ENCODE data around the gene AFG1L.
"Not testable (repeated sequence)": the region's sequence is repeated elsewhere in the genome, so short reads cannot be mapped to it uniquely, and the experiment has no call there.

Gene AFG1L

DNA sequence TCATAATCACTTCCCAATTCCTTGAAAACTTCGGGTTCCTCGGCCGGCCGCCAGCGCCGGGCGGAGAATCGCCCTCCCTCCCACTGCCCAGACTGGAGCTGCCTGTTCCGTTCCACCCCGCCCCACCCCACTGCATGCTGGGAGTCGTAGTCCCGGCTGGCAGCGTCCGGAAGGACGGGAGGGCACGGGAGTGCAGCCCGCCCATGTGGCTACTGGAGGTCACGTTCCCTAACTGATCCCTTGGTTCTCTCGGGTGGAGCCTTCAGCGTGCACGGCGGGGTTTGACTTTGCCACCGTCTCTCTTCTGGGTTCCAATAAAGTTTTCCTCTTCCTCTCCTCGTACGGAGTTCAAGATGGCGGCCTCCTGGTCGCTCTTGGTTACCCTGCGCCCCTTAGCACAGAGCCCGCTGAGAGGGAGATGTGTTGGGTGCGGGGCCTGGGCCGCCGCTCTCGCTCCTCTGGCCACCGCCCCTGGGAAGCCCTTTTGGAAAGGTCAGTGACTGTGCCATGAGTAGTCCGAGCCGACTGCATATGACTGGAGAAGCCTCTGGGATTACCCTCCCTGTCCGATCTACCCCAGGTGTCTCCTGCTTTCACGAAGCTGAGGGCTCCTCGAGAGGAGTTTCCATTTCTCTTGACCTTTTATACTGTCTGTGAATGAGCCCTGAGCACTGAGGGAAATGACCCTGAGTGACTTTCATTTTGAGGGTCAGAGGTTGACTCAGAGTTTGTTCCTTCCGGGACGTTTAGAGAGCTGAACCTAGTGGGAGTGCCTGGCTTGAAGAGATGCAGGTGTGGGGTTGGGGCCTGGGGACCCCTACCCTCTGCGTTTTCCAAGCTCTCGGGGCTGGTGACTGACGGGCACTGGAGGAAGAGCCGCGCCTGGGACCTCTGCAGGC, at the start of gene AFG1L:
TSS of gene AFG1L (plus strand) at position 328 of the 899 bp plus-strand sequence. CDS start at position 354, 26 bp downstream.
- peak; percentile 92 for DNase-seq

DNA sequence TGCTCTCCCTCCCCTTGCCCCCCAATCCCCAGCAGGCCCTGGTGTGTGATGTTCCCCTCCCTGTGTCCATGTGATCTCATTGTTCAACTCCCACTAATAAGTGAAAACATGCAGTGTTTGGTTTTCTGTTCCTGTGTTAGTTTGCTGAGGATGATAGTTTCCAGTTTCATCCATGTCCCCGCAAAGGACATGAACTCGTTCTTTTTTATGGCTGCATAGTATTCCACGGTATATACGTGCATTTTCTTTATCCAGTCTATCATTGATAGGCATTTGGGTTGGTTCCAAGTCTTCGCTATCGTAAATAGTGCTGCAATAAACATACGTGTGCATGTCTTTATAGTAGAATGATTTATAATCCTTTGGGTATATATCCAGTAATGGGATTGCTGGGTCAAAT, 49.8 kb upstream of the AFG1L start:
- not testable (repeated sequence) for DNase-seq

DNA sequence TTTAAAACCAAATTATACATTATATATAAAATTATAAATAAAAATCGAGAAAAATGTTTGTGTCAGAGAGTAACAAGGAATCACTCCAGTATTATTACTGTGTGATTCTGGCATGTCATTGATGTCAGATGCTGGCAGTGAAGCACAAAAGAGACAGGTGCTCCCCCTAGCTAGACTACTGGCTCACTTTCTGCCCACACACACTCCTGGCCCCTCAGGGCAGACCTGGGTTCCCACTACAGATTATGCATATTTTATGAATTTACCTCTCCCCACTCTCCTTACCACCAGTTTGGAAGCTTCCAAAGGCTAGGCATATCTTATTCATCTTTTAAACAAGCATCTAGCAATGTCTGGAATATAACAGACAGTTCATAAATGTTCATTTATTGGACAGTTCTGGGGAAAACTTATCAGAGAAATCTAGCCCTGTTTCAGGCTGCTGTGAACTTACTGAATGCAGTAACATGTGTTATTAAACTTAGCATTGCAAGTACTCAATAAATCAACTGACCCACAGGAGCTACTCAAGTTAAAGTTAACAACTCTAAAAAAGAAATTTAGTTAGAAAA, 46.8 kb upstream of the AFG1L start:
- DNase-seq: no peak

DNA sequence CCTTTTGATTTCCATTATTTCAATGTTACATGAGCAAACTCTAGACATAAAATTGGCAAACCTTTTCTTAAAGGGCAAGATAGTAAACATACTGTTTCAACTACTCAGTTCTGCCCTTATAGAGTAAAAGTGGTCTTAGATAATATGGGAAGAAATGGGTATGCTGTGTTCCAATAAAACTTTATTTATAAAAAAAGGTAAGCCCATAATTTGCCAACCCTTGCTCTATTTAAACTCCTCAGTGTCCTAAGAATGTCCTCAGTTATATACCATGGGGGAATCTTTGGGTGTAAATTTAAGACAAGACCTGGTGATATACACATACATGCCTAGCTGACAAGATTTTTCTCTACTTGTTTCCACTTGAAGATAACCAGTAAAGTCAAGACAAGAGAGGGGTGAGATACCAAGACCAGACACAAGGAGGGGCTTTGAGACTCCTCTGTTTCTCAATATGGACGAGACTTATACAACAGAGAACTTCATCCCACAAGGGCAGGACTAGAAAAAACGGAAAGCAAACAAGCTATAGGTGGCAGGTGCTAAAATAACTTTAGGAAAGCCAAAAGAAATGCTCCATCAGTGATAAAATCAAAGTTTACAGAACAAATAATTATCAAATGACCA, 44.5 kb upstream of the AFG1L start:
- DNase-seq: peak; percentile 12

DNA sequence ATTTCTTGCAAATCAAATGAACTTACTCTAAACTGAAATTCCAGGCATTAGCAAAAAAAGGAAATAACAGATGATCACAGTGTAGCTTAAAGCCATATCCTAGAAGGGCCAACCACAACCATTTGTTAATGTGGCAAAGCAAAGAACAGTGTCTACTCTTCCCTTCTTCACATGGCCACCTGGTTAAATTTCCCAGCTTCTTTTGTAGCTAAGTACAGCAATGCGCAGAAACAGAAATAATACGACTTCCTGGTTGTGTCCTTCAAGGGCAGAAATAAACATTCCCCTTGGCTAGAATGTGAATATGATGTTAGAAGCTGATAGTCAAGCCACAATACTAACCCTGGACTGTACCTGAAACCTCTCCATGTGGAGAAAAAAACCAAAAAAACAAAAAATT, 43.6 kb upstream of the AFG1L start:
- no peak for DNase-seq

DNA sequence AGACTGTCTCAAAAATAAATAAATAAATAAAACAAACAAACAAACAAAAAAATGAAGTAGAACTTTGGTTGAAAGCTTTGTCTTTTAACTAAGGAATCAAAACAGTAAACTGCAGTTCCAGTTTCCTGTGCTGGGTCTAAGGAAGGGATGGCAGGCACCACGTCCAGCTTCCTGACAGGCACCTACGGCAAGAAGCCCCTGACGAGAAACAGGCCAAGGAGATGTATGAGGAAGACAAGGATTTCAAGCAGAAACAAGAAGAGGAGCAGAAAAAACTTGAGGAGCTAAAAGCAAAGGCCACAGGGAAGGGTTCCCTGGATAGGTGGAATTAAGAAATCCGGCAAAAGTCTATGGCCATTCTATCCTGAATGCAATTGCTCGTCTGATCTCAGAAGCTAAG, 42.8 kb upstream of the AFG1L start:
- no peak for DNase-seq

DNA sequence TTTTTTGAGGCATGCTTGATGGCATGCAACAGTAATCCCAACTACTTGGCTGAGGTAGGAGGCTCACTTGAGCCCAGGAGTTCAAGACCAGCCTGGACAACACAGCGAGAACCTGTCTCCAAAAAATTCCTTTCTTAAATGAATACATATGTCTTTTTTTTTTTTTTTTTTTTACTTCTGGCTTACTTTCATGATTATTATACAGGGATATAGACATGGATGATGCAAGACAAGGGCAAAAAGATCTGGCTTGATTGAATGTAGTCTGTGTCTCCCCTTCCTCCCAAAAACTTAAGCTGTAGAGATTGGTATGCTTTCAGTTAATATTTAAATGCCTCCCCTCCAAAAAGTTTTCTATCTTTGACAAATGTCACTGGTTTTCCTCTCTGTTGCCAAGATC, 41.6 kb upstream of the AFG1L start:
- no peak for DNase-seq

DNA sequence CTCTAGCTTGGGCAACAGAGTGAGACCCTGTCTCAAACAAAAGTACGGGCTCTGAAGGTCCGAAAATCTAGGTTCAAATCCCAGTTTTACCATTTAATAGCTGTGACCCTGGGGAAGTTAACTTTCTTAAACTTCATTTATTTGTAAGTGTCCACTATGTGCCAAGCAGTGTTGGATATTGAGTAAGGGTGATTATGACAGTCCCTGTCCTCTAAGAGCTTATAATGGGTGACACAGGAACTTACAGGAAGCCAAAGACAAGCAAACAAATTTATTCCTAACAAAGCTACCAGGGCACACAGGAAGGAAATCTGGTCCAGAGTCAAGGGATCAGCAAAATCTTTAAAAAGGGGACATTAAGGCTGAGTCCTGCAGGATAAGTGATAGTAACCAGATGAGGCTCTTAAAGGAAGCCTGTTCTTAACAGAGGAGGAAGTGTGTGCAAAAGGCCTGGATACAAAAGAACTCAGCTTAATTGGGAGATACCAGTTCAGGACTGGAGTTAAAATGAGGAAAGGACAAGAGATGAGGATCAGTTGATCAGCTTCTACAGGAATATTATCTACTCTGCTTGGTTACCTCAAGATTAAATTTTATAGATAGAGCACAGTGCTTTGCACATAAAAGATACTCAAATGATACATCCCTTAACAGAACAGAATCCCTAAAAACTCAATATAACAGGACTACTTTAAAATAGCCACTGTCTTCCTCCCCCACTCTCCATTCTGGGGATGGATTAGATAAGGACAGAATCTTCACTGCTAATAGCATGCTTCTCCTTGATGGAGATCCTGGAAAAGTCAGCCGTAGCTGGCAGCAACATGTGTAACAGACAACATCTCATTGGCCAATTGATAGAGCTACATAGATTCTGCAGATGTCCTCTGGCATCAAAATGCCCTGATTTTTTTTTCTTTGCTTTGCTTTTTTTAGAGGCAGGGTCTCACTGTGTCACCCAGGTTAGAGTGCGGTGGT, 40.1 kb upstream of the AFG1L start:
- peak; percentile 48 for DNase-seq

DNA sequence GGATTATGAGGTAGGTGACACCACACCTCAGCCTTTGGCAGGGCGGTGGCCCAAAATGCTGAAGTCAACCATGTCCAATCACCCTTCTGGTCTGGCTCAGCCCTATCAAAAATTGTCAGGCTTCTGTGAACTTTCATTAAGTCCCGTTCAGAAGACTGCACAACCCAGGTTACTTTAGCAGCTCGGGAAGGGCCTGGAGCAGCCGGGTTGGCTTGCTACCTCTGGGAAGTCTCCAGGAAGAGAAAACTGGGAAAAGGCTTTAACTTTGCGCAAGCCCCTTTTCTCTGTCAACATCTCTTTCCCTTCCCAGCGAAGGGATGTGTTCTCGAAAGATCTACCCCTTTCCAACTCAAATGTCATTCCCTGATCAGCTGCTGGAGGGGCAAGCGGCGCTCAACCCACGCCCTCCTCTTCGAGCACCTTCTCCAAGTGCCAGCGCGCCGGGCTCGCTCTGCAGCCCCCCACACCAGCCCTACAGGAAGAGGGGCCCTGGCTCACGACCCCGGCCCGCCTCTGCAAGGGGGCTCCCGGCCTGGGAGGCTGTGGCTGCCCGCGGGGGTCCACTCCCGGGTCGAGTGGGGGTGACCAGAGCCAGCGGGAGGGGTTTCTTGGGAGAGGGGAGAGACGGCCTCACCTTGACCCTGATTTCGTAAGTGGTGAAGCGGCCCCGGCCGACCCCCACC, 34.6 kb upstream of the AFG1L start:
- peak; percentile 35 for DNase-seq

DNA sequence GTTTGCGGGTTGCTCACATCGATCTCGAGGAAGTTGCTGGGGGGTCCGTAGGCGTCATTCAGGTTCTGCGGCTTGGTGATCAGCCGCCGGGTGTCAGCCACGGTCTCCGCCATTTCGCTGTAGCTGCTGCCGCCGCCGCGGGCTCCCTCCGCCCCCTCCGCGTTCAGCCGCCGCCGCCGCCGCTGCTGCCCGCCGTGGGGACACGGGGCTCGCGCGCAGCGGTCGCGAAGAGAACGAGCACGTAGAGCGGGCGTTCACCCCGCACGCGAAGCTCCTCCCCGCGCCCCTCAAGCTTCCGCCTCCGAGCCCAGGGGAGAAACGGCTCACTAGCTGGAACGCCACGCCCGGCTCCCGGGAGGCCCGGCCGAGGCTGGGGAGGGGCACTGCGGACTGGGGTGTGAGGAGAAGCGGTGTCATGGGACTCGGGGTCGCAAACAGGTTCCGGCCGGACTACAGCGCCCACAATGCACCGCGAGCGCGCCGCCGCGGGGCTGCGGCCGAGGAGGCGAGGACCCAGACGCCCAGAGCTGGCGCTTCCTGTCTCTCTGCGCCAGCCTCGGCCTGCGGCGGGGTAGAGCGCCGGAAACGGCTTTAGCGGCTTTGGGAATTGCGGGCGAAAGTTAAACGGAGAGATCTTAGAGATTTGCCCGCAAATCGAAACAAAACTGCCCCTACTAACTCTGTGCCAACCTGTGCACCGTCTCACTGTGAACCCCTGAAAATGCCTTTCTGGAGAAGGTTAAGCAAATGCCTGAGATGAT, 33.9 kb upstream of the AFG1L start, which contains the start of gene SNX3:
TSS of gene SNX3 (minus strand) at position 232 of the 761 bp plus-strand sequence. CDS start at position 113, 119 bp downstream.
- DNase-seq: peak; percentile 97

DNA sequence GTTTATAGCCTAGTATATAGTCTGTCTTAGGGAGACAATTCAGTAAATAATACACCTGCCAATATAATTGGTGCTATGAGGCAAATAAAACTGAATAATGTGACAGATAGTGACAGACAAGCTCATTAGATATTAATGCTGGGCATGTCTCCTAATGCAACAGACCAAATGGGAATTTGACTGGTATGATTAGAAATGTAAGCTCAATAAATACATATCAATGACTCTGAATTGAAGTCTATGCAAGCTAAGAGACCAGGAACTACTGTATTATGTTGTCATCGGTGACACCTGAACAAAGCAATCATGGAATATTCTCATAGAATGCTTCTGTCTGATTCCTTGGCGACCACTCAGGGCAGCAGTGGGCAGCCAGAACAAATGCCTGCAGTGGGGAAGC, 31.5 kb upstream of the AFG1L start:
- no peak for DNase-seq

DNA sequence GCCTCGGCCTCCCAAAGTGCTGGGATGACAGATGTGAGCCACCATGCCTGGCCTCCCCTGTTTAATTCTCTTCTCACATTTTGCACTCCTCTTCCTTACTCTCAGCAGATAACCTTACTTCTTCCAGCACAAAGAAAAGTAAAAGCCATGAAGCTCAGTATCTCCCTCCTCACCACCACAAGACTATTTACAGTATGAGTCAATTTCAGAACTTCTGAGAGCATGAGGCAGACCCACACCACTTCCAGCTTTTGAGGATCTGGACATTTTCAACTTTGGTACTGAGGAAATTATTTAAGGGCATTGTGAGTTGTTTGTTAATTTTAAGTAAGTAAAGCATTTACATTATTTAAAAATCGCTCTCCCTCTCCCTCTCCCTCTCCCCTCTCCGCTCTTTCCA, 26.0 kb upstream of the AFG1L start:
- no peak for DNase-seq

DNA sequence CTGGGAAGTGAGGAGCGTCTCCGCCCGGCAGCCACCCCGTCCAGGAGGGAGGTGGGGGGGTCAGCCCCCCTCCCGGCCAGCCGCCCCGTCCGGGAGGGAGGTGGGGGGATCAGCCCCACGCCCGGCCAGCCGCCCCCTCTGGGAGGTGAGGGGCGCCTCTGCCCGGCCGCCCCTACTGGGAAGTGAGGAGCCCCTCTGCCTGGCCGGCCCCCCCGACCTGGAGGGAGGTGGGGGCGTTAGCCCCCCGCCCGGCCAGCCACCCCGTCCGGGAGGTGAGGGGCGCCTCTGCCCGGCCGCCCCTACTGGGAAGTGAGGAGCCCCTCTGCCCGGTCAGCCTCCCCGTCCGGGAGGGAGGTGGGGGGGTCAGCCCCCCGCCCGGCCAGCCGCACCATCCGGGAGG, 24.9 kb upstream of the AFG1L start:
- not testable (repeated sequence) for DNase-seq

DNA sequence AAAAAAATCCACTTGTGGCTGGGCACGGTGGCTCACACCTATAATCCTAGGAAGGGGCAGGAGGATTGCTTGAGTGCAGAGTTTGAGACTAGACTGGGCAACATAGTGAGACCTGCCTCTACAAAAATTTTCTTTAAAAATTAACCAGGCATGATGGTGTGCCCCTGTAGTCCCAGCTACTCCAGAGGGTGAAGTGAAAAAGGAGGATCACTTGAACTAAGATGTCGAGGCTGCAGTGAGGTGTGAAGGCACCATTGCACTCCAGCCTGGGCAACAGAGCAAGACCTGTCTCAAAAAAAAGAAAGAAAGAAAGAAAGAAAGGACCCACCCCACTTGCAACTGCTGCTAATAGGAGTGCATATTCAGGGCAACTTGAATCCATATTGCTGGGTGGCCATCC, 20.3 kb upstream of the AFG1L start:
- DNase-seq: no peak

DNA sequence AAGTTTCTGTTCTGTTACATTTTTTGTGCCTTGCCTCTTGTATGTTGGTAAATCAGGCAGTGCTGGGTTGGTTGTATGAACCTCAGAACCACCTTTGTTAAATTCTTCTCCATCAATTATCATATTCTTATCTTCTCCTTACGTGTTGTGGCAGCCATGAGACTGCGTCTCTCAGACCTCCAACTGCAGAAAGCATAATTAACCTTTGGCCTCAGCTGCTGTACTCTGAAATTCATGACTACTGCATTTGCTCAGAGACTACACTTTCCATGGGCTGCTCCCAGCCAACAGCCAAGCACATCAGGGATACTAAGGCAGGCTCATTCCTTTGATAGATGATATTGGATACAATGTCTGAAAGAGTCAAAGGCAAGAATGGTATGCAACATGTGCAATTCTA, 18.9 kb upstream of the AFG1L start:
- no peak for DNase-seq

DNA sequence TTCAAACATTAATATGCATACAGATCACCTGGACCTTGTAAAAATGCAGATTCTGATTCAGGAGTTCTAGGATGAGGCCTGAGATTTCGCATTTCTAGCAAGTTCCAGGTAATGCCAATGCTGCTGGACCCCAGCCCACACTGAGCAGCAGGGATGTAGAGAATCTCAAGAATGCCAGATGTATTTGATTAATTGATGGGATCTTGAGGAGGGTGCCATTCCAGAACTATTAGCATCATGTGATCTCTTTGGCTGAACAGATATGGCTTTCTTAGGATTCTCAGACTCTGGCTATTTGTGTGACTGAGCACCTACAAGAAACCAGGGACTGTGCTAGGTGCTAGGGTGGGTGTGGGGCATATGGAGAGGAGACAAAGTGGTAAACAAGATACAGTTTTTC, 17.6 kb upstream of the AFG1L start:
- no peak for DNase-seq

DNA sequence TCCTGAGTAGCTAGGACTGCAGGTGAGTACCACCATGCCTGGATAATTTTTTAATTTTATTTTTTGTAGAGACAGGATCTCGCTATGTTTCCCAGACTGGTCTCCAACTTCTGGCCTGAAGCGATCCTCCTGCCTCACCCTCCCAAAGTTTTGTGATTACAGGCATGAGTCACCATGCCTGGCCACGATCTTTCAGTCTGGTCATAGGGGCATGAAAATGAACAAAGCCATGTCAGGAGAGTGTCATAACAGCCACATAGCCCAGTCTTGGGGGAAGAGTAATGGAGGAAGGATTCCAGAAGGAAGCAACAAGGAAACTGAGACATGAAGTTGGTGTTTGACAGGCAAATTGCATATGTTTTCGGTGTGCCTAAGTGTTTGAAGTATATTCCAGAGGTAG, 17.0 kb upstream of the AFG1L start:
- DNase-seq: no peak

DNA sequence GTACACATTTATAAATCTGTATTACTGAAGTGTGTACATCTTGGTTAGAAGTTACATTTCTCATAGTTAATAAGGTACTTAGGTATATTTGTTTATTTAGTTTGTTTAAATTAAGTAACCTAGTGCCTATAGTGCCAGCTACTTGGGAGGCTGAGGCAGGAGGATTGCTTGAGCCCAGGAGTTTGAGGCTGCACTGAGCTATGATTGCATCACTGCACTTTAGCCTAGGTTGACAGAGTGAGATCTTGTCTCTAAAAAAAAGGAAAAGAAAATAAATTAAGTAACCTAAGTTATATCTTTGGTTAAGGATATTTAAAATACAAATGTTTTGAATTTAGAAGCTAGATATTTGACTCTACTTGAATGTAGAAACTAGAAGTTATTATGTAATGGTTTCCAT, 9.5 kb upstream of the AFG1L start:
- DNase-seq: no peak

DNA sequence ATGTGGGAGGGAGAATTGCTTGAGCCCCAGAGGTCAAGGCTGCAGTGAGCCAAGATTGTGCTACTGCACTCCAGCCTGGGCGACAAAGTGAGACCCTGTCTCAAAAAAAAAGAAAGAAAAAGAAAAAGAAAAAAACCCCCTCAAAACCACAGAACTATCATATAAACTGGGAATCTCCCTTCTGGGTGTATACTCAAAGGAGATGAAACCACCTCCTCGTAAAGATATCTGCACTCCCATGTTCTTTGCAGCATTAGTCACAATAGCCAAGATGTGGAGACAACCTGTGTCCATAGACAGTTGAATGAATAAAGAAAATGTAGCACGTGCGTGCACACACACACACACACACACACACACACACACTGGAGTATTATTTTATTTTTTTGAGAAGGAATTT, 8.5 kb upstream of the AFG1L start:
- DNase-seq: no peak

DNA sequence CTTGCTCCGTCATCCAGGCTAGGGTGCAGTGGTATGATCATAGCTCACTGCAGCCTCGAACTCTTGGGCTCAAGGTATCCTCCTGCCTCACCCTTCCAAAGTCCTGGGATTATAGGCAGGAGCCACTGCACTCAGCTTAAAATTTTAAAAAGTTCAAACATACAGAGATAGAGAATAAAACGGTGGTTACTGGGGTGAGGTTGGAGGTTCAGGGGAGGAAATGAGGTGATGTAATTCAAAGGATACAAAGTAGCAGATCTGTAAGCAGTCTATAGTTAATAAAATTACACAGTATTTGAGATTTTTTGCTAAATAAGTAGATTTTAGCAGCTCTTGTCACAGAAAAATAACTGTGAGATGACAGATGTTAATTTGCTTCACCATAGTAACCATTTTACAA, 7.5 kb upstream of the AFG1L start:
- DNase-seq: no peak

DNA sequence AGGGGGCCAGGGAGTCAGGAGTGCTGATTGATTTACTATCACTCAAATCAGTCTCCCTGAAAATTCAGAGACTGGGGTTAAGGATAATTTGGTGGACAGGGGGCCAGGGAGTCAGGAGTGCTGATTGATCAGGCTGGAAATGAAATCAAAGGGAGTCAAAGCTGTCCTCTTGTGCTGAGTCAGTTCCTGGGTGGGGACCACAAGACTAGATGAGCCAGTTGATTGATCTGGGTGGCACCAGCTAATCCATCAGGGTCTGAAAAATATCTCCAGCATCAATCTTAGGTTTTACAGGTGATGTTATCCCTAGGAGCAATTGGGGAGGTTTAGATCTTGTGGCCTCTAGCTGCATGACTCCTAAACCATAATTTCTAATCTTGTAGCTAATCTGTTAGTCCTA, 6.1 kb upstream of the AFG1L start:
- no peak for DNase-seq
